Dermis microvascular lymphatic vessel endothelial cell (primary cell): ENCODE data around the gene VAV2. TPM values are rescaled to one million over a fixed set of nuclear protein-coding genes. Genes with fewer than 3 reads are reported as not detected.

Experiments
- DNase-seq, 2 donors: peaks; one replicate each; pipeline versions ENCODE4 v3.0.0 to v3.0.0-alpha.2; 2010; ENCODE audit warnings: low read depth in 2 of 2
- total RNA-seq: library from RNA; depleted of rRNA; stranded (reverse); fragments of >200 nt; gene quantifications from 2 replicates; pipeline ENCODE4 v1.2.1, GENCODE V29; 2014

VAV2 gene
- total RNA-seq, 1 donor from 2014 or later, result 15.0 TPM

DNA sequence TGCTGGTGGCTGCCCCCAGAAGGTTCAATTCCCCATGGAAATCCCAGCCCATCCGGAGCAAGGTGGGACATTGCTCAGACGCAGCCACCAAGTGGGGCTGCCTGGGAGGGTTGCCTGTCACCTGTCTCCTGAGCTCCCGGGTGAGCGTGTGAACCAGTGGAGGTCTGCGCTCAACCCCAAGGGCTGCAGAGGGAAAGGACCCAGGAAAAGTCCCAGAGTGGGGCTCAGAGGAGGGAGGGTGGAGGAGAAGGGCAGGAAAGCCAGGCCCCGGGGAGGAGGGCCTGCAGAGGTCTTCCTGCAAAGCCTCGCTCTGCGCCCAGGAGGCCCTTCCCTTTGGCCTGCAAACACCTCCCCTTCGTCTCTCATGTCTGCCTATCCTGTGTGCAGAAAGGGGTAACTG lies 134.5 kb downstream of the VAV2 start:
- no peak for DNase-seq

DNA sequence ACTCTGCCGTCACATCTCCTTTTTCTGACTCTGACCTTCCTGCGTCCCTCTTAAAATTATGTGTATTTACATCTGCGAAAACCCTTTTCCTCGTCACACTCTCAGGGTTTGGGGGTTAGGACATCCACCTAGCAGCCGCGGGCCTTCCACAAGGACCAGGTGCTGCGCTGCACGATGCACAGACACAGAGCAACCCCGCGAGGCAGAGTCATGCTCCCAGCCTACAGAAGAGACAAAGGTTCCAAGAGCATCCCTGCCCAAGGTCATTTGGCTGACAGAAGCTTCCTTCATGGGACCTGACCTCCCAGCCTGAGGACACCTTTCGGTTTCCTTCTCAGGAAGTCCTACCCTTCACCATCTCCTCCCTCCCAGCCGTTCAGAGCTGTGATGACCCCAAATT lies 135.3 kb downstream of the VAV2 start:
- no peak for DNase-seq

DNA sequence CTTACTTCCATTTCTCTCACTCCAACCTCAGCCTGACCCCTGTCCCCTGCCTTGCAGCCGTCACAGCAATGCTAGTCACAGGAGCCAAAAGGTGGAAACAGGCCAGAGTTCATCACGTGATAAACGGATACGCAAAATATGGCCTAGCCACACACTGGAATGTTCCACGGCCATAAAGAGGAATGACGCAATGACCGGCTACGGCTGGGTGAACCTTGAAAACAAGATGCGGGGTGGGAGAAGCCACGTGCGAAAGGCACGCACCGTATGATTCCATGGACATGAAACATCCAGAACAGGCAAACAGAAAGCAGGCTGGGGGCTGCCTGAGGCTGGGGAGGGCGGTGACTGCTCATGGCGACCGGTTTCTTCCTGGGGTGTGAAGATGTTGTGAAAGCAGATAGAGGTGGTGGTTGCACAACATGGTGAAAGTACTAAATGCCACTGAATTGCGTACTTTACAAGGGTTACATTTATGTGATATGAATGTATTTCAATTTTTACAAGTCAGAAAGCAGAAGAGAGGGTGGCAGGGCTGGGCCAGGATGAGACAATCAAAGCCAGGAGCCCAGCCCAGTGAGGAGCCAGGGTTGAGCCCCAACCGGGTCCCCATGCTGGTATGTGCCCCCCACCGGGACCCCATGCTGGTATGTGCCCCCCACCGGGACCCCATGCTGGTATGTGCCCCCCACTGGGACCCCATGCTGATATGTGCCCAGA lies 136.2 kb downstream of the VAV2 start:
- peak; percentile 75 to 98 for DNase-seq

DNA sequence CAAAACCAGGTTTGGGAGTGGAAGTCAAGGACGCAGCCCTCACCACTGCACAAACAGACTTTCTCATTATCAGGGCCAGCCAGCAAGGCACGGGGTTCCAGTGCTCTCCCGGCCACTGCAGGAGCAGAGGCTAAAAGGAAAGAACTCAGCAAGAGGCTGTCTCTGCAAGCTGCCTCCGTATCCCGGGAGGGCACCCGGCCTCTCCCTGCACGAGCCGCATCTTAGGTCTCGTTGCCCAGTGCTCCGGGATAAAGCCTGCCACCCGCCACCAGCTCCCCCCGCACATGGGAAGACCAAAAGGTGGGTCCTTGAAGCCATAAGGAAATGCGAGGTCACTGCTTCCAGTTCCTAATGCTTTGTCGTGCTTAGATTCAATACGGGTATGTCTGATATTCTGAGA lies 136.8 kb downstream of the VAV2 start:
- DNase-seq, result no peak

DNA sequence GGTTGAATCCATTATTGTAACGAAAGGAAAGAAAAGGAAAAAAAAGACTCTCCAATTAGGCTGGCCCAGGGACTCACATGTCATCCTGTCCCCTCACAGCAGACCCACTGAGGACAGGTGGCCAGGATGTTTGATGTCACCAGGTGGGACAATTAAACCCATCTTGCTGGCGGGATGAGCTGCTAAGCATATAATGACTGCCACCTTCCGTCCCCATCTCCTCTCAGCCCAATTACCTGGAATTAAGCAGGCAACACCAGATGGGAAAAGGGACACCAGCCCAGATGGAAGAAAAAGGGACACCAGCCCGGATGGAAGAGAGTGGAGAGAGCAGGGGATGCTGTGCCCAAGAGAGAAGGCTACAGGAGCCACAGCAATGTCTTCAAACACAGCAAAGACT lies 137.4 kb downstream of the VAV2 start:
- DNase-seq, result no peak

DNA sequence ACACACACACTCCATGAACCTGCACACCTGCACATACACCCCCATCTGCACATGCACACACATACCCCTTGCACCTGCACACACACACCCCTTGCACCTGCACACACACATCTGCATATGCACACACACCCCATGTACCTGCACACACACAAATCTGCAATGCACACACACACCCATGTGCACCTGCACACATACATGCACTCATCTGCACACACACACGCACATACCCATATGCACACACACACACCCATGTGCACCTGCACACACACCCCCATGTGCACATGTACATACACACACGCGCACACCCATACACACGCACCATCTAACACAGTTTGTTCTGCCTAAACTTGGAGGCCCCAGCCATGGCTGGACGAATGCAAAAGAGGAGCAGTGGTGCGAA lies 138.1 kb downstream of the VAV2 start:
- no peak for DNase-seq

DNA sequence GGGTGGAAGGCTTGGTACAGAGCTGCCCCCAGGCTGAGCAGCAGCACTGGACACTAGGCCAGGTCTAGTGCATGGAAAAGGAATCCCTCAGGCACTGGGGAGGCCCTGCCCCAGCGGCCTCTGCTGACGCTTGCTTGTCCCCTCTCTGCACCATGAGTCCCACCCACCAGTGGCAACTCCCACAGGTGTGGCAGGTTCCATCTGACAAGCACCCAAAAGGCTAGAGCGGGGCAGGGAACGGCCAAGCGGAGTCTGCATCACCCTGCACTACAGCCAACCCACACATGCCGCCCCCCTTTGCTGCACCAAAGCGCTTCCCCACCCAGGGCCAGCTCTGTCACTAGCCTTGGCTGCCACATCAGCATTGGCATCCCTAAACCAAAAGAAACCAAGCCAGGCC lies 138.8 kb downstream of the VAV2 start:
- DNase-seq, result no peak

DNA sequence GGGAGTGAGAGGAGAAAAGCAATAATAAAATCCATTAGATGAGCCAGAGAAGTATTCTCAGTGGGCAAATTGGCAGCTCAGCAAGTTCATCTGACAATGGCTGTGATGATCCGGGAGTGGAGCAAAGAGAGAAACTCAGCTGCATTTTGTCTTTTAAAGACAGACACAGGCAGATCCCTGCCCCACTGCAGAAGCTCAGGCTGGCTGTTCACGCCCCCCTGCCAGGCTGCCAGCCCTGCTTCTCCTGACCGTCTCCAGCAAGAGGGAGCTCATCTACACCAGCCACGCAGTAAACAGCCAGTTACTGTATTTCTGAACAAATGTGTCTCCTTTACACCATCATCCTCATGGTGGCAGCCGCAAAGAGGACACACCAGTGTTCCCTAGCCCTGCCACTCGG lies 139.7 kb downstream of the VAV2 start:
- DNase-seq, result no peak

DNA sequence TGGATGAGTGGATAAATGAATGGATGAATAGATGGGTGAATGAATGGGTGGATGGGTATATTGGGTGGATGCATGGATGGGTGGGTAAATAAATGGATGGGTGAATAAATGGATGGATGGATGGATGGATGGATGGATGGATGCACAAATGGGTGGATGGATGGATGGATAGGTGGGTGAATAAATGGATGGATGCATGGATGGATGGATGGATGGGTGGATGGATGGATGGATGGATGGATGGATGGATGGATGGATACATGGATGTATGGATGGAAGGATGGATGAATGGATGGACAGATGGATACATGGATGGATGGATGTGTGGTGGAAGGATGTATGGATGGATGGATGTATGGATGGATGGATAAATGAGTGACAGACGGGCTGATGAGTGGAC lies 140.4 kb downstream of the VAV2 start:
- no peak for DNase-seq

DNA sequence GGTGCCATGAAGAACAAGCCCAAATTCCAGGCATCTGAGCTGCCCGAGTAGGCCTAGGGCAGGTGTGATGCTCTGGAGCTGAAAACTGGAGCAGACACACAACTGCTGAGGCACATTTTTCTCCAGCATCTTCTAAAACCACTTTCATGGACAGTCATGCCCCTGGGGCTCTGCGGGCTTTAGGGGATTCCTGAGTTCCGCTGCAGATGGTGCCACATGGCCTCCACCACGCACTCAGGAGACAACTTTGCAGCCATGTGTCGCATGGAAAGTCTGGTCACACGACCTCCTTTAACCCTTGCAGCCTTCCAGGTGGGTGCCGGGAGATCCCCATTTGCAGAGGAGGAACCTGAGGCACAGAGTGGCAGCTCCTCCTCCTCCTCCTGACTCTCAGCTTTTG lies 141.2 kb downstream of the VAV2 start:
- DNase-seq, result no peak

DNA sequence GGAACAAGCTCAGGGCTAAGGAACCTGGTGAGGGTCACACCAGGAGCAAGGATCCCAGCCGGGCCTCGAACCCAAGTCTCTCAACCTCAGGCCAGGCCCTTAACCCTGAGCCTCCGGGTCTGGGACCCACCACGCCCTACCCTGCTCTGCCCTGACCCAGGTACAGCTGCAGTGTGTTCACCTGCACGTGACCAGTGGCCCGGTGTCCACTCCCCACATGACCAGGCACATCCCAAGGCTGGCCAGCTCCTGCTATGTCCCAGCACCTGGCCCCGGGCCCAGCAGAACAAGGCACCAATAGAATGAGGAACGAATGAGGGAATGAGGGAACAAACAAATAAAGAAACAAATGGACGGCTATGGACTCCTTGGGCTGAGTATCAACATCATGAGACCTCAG lies 142.0 kb downstream of the VAV2 start:
- no peak for DNase-seq

DNA sequence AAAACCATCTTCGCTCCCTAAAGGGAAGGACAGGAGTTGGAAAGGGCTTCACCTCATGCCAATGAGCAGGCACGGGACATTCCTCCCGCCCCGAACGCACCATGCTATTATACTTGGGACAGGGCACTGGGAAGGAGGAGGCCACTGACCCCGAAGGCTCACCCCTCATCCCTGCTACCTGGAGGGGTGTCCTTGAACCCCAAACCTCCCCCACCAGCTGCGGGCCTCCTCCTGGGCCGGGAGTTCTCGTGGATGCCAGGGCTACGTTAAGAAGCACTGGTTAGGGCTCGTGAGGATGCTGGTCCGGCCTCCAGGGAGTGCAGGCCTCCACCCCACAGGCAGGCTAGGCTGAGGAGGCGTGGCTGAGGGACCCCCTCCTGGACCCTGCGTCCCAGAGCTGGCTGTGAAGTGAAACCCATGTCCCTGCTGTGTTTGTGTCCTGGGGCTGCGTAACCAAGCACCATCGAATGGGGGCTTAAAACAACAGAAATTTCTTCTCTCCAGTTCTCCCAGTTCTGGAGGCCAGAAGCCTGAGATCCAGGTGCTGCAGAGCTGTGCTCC lies 142.9 kb downstream of the VAV2 start:
- no peak for DNase-seq

DNA sequence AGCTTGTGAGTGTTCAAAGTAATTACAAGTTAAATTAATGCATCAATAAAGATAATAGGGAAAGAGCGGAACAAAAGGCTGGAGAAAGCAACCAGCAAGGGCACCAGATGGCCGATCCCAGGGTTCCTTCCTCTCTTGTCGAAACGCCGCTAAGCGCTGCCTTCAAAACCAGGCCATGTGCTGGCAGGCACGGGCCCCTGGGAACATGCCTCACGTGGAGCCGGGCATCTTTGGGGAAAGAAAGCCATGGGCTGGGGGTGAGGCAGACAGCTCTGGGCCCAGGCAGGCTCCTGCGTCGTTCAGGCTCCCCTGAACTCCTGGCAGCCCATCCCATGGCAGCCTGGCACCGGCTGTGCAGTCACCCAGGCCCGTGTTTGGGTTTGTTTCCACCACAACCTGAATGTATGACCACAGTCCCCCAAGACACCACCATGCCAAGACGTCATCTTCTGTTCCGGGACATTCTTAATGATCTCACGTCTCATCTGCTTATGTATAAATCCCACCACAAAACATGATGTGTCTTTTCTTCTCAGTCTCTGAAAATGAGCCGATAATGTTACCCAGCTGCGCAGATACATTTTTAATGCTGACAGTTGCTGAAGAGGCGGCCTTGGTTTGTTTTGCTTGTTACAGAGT lies 143.5 kb downstream of the VAV2 start:
- no peak for DNase-seq

DNA sequence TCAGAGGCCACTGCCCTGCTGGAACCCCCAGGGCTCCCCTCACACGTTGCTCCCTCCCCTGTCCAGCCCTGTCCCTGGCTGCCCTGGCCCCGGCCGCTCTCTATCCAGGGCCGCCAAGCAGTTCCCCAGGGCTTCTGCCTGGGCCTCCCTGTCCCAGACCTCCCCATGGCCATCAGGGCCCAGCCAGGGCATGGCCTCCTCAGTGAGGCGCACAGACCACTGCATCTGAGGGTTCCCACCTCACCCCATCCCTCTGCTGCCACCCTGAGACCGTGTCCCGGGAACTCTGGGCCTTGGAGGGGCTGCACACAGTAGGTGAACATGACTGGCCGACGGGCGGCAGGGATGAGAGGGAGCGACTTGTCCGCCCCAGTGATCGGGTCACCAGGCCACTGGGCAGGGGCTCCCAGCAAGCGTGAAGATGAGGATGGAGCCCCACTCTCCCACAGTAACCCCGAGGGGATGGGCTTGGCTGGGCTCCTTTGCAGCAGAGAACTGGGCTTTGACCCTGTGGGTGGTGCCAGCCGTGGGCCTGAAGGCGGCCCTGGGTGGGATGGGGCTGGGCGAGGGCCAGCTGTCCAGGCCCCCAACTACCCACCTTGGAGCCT lies 145.5 kb downstream of the VAV2 start:
- no peak for DNase-seq

DNA sequence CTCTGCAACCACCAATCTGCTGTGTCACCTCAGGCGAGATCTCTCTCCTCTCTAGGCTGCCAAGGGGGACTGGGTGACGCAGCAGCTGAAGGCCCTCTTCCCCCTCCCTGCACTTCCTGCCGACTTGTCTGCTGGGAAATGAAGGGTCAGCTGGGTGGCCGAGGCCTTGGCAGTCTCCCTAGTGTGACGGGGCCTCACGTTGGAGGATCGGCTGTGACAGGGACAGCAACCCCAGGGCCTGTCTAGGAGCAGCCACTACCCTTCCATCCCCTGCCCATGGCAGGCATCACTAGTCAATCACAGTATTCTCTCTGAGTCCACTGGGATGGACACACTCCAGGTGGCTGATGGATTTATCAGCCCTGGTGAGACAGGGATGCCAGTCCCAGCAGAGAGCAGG lies 146.7 kb downstream of the VAV2 start:
- DNase-seq, result peak; percentile 88 to 90

DNA sequence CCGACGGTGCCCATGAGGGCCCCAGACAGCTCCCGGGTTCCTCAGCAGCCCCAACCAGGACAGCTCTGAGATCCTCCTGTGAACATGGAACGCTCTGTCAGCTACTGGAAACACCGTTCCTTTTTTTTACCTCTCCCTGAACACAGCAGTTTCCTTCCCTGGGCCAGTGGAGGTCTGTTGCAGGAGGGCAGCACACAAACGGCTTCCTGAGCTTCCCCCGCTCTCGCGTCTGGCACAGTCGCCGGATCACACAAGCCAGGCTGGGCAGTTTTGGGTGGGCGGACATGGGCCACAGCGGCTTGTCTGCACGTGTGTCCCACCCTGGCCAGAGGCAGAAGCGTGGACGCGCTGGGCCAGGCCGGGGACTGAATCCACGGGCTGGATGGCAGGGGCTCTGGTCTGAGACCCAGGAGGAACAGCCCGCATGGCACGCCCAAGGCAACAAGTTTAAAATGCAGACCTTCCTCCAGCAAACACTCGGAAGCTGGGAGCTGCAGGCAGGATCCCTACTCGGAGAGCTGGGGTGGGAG lies 147.2 kb downstream of the VAV2 start:
- peak; percentile 60 to 65 for DNase-seq

DNA sequence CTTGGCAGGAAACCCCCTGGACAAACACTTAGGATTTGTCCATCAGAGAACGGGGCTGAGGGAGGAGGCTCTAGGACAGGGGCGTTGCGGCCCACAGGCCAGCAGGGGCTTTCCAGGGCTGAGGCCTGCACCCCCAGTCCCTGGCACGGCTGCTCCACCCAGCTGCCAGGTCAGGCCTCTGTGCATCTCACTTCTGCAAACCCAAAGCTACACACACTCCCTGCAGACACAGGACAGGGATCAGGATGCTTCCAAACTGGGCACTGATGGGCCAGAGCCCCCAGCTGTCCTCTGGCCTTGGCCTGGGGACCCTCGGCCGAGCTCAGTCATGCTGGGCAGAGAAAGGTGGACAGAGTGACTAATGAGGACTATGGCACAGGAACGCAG lies 147.7 kb downstream of the VAV2 start:
- DNase-seq, result peak in 1 of 2 donors; percentile 13

DNA sequence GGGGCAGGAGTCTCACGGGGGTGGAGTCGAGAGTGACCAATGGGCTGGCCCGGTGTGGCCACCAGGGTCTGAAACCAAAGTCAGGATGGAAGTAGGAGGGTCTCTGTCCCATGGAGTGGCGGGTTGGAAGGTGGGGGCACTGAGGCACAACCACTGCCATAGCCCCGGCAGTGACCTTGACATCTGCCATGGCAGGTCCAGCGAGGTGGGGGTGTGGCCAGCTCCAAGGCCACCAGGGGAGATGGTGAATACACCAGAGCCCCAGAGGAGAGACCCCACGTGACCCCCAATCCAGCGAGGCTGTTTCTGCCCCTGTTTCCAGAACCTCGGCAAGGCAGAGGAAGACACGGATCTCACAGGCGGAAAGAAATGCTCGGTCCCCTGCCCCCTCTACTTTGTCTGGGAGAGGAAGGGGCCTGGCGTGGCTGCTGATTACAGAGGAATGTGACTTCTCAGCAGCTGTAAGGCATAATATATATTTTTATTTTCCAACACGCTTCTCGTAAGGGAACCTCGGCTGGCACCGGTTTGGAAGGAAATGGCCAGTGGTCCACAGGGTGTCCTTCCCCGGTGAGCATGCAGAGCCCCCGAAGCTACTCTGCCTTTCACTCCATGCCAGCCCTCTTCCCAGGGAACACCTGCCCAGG lies 148.2 kb downstream of the VAV2 start:
- no peak for DNase-seq

DNA sequence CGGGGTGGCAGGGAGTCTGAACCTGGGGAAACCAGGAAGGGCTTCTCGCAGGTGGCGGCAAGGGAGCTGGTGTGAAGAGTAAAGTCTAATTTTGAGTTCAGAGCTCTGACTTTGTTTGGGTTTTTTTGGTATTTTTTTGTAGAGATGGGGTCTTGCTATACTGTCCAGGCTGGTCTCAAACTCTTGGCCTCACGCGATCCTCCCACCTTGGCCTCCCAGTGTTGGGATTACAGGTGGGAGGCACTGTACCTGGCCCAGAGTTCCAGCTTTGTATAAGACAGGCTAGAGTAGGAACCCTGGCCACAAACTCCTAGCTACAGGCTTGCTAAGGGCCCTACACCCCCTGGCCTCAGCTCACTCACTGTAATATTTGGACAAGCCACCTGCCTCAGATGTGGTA lies 148.9 kb downstream of the VAV2 start:
- no peak for DNase-seq

DNA sequence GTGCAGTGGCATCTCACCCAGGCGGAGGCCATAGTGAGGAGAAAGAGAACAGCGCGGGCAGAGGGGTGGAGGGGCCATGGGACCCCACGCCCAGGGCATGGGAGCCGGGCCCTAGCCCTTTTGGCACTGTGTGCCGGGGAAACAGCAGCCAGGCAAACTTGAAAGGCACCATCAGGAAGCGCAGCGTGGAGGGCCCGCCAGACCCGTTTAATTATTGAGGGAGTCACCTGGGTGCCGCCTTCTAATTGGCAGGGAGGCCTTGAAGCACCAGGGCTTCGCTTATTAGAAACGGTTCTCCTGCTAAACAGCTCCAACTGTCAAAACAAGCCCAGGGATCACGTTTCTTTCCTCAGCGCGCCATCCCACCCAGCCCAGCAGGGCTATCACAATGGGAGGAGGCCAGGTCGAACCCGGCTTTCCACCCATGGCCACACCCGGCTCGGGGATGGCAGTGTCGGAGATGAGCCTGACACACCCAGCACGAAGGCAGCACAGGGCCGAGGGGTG lies 149.3 kb downstream of the VAV2 start:
- no peak for DNase-seq

DNA sequence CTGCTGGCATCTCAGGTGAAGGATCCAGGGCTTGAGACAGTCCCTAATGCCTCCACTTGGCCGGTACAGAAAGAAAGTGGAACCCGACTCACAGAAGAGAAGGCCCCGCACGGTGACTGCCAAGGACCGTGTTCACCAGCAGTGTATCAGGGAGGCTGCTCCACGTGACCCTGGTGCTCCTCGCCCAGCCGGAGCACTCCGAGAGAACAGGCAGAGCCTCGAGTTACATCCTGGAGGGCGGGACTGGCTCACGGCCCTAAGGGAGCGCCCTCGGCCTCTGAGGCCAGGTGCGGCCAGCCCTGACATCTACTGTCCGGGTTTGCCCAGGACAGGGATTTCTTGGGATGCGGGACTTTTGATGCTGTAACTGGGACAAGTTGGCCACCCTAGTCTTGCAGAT lies 149.9 kb downstream of the VAV2 start:
- DNase-seq, result no peak
